SK-N-MC (cell line): ENCODE measurements around the gene PTPN7.

ENCODE experiments used
- EZH2 ChIP-seq: fragments of 200-600 bp; sonication (generic); IDR thresholded peaks from one replicate; pipeline ENCODE4 v1.6.1; 2017; ENCODE audit warnings: antibody characterized with exemption
- POLR2AphosphoS5 ChIP-seq: IDR thresholded peaks from 2 replicates; pipeline ENCODE4 v1.6.1; 2012; ENCODE audit warnings: mild to moderate bottlenecking, low read depth, low read length, borderline replicate concordance

DNA sequence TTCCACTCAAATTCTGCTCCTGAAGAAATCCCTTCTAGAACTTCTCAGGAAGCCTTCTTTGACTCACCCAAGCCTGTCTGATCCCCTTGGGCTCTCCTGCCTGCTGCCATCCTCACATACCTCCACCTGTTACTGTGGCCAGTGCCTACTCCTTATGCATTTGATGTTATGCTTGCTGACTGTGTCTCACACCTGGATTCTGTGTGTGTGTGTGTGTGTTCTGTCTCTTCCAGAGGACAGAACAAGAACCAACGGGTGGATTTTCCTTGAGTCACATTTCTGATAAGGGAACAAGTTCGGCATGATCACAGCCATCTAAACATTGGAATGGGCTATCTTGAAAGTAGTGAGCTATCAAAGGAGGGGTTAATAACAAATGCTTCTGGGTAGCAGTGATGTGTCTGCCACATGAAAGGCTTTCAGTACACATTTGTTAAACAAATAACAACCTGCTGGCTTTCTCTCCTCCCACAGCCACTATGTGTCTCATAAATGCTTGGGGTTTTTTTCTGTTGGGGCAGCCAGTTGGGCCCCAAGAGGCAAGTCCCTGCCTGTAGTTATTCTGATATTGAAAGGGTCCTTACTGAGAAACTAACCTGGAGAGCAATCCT lies 46.6 kb downstream of the PTPN7 start:
- no peak for TF ChIP-seq POLR2AphosphoS5
- no peak for TF ChIP-seq EZH2
